Activated T-cell treated with anti-CD3 and anti-CD28 coated beads for 48 hours (primary cell): ENCODE data around the gene MYCBP.
"Not testable (repeated sequence)": the region's sequence is repeated elsewhere in the genome, so short reads cannot be mapped to it uniquely, and the experiment has no call there.

ENCODE experiments used
- DNase-seq: peaks from one replicate; pipeline ENCODE4 v3.0.0-alpha.2; 2020; ENCODE audit warnings: low read depth

The MYCBP gene

GRCh38 chr1:38873027-38873969, at the start of gene MYCBP:
MYCBP (minus strand) TSS chr1:38873348; CDS start chr1:38873305, 43 bp downstream.
- peak; percentile 97 for DNase-seq

DNA sequence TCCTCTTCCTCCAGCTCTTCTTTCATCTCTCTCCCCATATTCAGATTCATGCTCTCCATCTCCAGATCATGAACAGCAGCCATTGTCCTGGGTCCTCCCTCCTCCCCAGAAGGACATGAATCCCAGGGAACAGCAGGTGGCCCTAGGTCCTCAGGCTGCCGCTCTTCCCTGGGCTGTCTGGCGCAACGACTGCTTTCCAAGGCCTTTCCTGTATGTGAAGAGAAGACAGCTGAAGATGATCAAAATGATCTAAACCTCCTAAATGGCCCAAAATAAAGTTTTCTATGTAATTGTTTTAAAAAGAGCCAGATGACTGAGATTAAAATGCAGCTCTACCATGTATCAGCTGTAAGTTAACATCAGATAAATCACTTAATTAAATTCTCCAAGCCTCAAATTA, 46.0 kb upstream of the MYCBP start:
- DNase-seq, result no peak

- no peak for DNase-seq
Observed at GRCh38 chr1:38918568-38918967, 45.4 kb upstream of the MYCBP start.

DNA sequence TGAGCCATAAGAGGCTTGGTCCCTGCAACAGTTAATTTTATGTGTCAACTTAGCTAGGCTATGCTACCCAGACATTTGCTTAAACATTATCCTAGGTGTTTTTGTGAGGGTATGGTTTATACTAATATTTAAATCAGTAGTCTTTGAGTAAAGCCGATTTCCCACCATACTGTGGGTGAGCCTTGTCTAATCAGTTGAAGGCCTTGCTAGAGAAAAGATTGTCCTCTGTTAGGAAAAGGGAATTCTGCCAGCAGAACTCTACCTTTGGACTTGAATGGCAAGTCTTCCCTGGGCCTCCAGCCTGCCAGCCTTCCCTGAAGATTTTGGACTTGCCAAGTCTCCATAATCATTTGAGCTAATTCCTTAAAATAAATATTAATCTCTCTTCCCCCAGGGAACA, 44.6 kb upstream of the MYCBP start:
- DNase-seq, result no peak

- DNase-seq, result no peak
Observed at GRCh38 chr1:38917337-38917736, 44.2 kb upstream of the MYCBP start.

GRCh38 chr1:38915352-38915948, 42.3 kb upstream of the MYCBP start:
- peak; percentile 23 for DNase-seq

DNA sequence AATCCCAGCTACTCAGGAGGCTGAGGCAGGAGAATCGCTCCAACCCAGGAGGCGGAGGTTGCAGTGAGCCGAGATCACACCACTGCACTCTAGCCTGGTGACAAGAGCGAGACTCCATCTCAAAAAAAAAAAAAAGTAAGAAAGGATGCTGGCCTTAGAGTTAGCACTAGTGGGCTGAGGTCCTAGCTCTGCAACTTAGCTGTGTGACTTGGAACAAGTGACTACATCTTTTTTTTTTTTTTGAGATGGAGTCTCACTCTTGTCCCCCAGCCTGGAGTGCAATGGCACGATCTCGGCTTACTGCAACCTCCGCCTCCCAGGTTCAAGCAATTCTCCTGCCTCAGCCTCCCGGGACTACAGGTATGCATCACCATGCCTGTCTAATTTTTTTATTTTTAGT, 41.8 kb upstream of the MYCBP start:
- not testable (repeated sequence) for DNase-seq

DNA sequence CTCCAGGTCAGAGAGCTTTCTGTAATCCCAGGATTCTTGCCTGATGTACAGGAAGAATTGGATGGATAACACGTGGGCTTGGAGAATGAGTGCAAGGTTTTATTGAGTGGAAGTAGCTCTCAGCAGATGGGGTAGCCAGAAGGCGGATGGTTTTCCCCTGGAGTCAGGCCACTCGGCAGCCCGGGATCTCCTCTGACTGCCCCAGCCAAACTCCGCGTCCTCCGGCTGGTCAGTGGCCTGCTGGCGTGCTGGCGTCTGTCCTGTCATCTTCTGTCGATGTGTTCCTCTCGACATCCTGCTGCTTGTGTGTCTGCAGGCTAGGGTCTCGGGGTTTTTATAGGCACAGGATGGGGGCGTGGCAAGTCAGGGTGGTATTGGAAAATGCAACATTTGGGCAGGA, 35.7 kb upstream of the MYCBP start:
- DNase-seq, result no peak

- DNase-seq, result no peak
Observed at GRCh38 chr1:38905985-38906384, 32.8 kb upstream of the MYCBP start.

GRCh38 chr1:38899560-38899959, 26.4 kb upstream of the MYCBP start:
- DNase-seq, result no peak

GRCh38 chr1:38898653-38899230, 25.6 kb upstream of the MYCBP start:
- no peak for DNase-seq

DNA sequence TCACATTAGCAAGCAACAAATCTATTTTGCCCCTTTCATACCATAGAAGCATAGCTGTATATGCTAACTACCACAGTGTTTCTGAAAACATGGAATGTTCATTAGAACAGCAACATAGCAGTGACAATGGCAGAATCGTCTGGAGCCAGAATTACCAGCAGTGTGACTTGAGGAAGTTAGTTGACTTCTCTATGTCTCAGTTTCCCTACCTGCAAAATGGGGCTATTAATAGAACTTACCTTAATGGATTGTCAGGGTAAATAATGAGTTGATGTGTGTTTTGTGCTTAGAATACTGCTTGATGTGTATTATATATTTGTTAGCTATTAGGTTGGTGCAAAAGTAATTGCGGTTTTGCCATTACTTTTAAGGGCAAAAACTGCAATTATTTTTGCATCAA, 23.0 kb upstream of the MYCBP start:
- no peak for DNase-seq

DNA sequence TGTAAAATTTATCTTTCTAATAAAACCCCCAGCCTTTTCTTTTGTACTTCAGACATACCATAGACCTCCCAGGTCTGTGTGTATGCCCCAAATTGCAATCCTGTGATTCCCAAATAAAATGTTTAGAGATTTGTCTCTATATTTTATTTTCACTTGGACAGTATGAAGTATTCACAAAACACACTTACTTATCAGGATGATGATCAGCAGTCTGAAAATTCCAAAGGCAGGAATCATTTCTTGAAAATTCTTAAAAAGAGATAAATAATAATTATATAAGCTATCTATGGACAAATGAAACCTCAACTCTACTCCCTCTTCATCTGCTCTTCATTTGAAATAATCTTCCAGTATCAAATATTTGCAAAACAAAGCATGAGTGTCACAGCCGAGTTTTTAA, 19.8 kb upstream of the MYCBP start:
- no peak for DNase-seq

DNA sequence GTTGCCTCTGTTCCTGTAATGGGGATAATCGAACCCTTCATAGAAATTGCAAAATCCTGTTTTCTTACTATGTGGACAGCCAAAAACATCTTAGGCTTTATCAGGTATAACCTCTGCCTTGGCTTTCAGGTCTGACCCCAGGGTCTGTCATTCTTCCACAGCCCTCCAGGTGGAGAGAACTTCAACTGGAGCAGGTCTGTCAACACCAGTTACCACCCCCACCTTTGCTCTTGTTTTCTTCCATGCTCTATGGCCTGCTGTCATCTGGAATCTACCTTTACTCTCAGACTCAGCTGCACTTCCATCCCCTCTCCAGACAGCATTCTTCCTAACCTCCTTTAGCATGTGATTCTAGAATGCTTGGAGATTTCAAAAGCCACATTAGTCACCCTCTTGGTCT, 18.6 kb upstream of the MYCBP start:
- DNase-seq, result no peak

DNA sequence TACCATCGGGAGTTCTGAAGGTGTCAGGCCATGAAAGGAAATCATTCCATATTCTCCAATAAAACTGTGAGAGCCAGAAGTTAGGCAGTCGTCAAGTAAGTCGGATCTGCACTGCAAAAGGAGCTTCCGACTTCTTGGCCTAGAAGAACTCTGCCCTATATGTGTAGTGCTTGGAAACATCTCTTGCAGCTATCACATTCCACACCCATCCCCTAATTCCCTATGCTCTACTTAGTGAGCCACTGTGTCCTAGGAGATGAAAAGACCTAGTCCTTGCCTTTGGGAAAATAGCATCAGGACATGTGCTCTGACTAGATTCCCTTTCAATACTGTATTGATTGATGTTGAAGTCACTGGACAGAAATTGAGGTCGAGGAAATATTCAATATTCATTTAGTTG, 16.4 kb upstream of the MYCBP start:
- no peak for DNase-seq

DNA sequence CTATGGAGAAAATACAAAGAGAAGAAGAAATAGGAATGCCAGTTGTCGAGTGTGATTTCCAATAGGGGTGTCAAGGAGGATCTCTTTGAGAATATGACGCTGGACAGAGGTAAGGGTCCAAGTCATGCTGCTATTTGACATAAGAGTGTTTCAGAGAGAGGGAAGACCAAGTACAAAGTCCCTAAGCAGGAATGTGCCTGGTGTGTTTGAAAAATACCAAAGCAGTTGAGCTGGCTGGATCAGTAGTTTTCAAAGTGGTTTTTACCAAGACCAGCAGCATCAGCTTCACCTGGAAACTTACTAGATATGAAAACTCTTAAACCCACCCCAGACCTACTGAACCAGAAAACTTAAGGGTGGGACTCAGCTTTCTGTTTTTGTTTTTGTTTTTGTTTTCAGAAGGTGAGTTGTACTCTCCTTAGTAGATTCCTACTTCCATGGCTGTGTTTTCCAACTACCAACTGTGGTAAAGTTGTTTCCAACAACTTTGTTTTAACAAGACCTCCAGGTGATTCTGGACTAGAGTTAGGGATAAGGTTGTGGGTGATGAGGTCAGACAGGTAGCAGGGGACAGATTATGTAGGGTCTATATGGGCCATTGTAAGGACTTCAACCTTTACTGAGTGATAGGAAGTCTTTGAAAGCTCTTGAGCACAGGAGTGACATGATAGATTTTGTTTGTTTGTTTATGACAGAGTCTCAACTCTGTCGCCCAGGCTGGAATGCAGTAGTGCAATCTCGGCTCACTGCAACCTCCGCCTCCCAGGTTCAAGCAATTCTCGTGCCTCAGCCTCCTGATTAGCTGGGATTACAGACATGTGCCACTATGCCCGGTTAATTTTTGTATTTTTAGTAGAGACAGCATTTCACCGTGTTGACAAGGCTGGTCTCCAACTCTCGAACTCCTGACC, 15.5 kb upstream of the MYCBP start:
- DNase-seq, result no peak

DNA sequence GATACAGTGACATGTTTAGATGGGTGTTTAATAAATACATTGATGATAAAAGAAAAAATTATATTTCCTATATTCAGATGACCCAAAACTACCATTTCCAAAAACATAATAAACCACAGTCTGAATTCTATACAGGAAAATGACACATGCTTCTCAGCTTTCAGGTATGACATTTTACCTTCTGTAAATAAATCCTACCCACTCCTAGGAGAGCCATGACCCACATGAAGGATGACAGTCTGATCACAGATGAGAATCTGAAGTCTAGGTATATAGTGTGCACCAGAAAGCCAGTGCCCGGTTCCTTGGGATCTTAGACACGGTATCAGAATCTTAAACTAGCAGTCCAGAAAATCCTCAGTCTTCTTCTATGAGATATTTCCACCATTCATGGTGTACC, 11.9 kb upstream of the MYCBP start:
- DNase-seq, result no peak

DNA sequence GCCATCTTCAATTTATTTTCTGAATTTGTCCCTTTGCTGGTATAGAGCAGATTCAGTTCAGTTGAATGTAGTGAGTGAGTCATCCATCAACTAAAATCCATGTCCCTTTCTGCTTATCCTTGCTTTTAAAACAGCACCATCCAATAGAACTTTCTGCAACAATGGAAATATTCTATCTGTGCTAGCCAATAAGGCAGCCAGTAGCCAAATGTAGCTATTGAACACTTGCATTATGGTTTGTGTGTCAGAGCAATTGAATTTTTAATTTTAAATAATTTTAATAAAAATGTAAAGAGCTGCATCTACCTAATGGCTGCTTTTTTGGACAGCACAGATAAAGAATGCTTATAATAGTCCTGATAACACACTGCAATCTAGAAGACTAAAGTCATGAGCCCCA, 8.3 kb upstream of the MYCBP start, which contains the start of gene GJA9:
GJA9 (minus strand) TSS at position 101 of the 400 bp plus-strand sequence. CDS start 5,489 bp downstream, outside the sequence.
- no peak for DNase-seq

GRCh38 chr1:38875811-38876210, 2.7 kb upstream of the MYCBP start:
- no peak for DNase-seq

DNA sequence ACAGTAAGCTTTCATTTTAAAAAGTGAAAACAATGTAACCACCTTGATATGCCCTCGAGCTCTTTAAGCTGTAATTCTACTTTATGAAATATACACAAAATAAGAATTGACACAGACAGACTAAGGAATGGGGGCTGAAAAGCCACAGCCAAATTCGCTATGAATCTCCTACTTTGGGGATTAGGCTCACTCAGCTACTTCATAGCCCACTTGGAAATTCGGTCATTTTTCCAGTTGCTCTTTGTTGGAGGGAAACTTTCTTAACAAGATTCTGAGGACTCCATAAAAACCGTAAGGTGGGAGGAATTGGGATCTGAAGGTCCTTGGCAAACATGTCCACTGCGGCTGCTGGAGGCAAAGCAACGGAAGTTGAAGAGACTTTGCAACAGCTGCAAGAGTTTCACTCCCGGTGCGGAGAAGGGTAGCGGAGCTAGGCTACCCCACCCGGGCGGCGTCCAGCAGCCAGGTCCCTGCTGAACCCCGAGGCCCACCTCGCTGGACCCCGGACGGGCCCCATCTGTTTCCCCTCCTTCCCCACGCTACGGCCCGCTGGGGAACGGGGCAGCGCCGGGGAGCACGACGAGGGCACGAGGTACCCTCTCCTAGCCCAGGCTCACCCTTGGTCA, 634 bp downstream of the MYCBP start:
- DNase-seq, result peak; percentile 22

- no peak for DNase-seq
Observed at GRCh38 chr1:38870996-38871395, 2.2 kb downstream of the MYCBP start.

DNA sequence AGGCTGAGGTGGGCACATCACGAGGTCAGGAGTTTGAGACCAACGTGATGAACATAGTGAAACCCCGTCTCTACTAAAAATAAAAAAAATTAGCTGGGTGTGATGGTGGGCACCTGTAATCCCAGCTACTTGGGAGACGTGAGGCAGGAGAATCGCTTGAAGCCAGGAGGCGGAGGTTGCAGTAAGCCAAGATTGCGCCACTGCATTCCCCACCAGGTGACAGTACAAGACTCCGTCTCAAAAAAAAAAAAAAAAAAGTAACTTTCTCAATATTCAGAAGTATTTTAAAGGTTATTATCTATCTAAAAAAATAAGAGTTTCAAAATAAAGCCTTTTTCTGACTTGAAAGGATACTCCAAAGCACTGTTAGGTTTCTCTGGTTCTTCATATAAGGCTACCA, 5.9 kb downstream of the MYCBP start:
- no peak for DNase-seq
